Fibroblast of villous mesenchyme (primary cell): ENCODE results near the gene CCDC175. TPM values are rescaled to one million over a fixed set of nuclear protein-coding genes. Genes with fewer than 3 reads are reported as not detected.

Experiments
- DNase-seq: peaks from one replicate; pipeline ENCODE4 v3.0.0-alpha.2; 2010; ENCODE audit warnings: low read depth
- H3K4me3 ChIP-seq: 2 replicates; pipeline ENCODE4 v1.5.1; 2011; ENCODE audit warnings: low read depth, mild to moderate bottlenecking, low read length
- total RNA-seq: library from RNA; depleted of rRNA; stranded (reverse); fragments of >200 nt; gene quantifications from 2 replicates; pipeline ENCODE4 v1.2.3, GENCODE V29; 2012
- TF ChIP-seq, protein P1 (sequence below): IDR thresholded peaks from 2 replicates; pipeline ENCODE4 v1.5.1; 2012; ENCODE audit warnings: low read depth, mild to moderate bottlenecking, low read length; ENCODE audit not compliant: insufficient read depth

The CCDC175 gene
- total RNA-seq, 1 donor = not detected

DNA sequence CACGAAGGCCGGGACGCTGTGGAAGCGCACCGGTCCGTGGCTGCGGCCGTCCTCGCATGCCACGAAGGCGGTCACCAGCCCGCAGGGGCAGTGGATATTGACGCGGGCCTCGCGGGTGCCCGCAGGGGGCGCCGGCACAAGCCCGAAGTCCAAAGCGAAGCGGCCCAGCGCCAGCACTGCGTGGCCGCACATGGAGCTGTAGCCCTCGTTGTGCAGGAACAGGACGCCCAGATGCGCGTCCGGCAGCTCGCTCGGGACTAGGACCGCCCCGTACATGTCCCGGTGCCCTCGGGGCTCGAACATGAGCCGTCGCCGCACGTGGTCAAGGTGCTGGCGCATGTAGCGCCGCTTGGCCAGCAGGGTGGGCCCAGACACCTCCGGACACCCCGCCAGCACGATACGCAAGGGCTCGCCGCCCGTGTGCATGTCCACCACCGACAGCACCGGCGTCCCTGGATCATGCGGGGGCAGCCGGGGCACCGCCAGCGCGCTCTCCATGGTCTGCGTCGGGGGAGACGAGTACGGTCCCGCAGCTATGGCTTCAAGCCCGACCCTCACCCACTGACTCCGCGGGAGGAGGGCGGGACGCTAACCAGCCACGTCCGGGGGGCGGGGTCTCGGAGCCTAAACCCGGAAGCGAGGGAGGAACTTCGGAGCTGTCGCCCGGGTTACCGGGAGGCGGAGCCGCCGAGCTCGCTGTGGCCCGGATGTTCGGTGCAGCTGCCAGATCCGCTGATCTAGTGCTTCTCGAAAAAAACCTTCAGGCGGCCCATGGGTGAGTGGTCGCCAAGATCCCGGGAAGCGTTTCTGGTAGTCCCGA is 92.6 kb downstream of the CCDC175 start, which contains the start of the genes JKAMP and L3HYPDH:
JKAMP (plus strand) TSS at position 699 of the 820 bp plus-strand sequence; CDS start at position 772, 73 bp downstream.
L3HYPDH (minus strand) TSS at position 590 of the 820 bp plus-strand sequence; CDS start at position 498, 92 bp downstream.
- H3K4me3 ChIP-seq = peak within 1 kb of the TSS; percentile 94
- DNase-seq = peak; percentile 96
- TF ChIP-seq, protein P1, sequence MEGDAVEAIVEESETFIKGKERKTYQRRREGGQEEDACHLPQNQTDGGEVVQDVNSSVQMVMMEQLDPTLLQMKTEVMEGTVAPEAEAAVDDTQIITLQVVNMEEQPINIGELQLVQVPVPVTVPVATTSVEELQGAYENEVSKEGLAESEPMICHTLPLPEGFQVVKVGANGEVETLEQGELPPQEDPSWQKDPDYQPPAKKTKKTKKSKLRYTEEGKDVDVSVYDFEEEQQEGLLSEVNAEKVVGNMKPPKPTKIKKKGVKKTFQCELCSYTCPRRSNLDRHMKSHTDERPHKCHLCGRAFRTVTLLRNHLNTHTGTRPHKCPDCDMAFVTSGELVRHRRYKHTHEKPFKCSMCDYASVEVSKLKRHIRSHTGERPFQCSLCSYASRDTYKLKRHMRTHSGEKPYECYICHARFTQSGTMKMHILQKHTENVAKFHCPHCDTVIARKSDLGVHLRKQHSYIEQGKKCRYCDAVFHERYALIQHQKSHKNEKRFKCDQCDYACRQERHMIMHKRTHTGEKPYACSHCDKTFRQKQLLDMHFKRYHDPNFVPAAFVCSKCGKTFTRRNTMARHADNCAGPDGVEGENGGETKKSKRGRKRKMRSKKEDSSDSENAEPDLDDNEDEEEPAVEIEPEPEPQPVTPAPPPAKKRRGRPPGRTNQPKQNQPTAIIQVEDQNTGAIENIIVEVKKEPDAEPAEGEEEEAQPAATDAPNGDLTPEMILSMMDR = peak; percentile 66

DNA sequence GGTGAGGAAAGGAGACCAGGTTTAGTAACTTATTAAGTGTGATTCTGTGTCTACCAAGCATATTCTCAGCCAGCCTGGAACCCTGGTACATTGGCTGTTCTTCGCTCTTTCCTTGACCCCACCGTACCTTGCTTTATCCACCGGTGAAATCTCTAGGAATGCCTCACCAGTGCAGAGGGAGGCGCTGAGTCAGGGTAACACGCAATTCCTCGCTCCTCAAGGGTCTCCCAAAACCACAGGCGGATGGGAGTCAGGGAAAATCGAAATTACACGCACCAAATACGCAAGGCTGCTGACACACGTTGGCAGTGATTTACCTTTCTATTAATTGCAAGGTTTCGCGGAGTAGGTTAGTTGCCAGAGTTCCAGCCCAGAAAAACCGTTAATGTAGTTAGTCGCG is 93.2 kb downstream of the CCDC175 start:
- peak overlapping the region; percentile 94 for H3K4me3 ChIP-seq
- peak; percentile 57 for DNase-seq
- TF ChIP-seq, protein P1 = no peak

DNA sequence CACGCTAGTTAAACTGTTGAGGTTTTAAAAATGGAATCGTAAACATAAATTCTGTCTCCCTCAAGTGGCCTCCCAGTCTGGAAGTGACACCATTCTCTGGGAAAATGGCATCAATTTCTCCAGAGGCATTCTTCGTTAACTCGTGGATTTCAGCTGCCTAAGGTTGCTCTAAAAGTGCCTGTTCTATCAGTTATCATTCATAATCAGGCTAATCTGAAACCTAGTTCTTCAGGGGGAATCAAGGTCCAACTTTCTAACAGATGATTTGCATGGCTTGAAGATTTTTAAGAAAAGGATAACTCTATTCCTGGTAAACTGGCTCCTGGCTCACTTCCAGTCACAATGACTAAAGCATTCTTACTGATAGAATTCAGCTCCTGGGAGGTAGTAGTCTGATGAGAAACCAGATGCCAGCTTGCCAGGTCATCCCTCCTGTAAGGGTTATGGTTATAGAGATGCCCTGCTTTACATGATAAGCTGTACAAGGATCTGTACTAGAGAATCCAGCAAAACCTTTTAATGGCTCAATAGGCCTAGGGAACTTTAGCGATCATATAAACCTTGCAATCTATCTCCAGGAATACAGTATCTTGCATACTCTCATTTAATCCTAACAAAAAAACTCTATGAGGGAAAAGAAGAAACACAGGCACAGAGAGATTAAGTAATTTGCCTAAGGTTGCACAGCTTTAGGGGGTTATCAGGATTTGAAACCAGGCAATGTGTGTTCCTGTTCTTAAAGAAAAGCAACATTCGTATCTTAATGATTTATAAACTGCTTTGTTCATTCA is 93.9 kb downstream of the CCDC175 start:
- peak; percentile 80 for DNase-seq
- TF ChIP-seq, protein P1 = no peak
- peak overlapping the region; percentile 94 for H3K4me3 ChIP-seq

DNA sequence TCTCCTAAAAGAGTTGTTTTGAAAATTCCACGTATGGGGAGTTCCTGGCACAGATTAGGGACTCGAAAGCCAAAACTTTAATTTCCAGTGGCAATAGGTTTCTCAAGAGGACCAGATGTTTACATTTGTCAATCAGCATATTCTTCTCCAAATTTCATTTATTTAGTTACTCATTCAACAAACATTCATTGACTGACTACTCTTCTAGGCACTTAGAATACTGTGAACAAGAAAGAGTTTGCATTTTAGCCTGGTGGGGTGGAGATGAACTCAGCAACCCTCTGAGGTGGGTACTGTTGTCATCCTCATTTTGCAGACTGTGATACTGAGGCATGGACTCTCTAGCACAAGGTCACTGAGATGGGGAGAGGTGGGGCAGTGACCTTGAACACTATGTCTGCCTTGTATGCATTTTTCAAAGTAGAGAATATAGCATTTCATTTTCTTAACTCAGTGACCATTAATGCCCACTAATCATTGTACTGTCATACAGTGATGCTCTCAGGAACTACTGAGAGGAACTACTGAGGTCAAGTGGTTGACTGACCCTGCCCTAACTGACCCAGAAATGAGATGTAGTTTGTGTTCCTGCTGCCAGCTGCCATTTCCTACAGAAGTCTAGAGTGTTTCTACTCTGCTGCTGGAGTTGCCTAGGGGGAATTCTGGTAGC is 94.6 kb downstream of the CCDC175 start:
- TF ChIP-seq, protein P1 = no peak
- peak; percentile 65 for DNase-seq
- H3K4me3 ChIP-seq = peak overlapping the region; percentile 94

DNA sequence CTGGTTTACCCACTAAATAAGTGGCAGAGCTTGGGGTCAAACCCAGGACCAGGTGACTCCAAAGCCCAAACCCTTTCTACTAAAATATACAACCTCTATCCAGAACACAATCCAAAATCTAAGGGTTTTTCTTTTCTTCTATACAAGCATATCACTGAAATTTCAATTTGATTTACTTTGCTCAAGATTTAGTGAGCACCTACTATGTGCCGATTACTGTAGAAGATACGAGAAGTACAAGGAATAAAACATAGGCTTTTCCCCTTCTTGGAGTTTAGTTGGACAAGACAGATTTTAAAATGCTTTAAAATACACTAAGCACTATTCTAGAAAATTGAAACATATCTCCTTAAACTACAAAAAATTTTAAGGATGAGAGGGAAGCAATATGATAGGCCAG is 95.2 kb downstream of the CCDC175 start:
- H3K4me3 ChIP-seq = peak overlapping the region; percentile 94
- no peak for DNase-seq
- TF ChIP-seq, protein P1 = no peak

DNA sequence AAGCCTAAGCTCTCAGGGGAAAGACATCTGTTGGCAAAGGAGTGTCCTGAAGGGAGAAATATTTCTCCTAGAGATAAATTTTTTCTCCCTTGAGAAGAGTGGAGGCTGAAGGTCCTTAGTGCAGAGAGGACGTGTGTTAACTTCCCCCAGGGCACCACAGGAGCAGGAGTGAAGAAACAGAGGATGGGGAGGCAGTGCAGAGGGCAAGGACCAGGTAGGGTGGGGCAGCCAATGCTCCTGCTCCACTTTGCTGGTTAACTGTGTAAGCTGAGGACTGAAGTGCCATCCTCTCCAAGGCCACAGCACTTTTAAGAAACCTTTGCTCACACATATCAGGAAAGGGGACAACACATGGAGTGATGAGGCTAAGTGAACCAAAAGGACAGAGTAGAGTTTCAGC is 96.4 kb downstream of the CCDC175 start:
- H3K4me3 ChIP-seq = no peak overlapping the region
- no peak for DNase-seq
- TF ChIP-seq, protein P1 = no peak
